ENCODE measurements around the gene CEMP1.

- TF ChIP-seq CTCF (conservative IDR thresholded peaks at IDR 0.05; ENCODE audit: low read depth, low read length) (no peak), EZH2 (IDR thresholded peaks at IDR 0.05; ENCODE audit: borderline replicate concordance, low read depth, low read length, poor library complexity, severe bottlenecking) (no peak)
Observed at GRCh38 chr16:2527071-2527783, 4.0 kb downstream of the CEMP1 start.
